NCI-H2029 (cell line): ENCODE results near the gene GPR160.
"Not testable (repeated sequence)": the region's sequence is repeated elsewhere in the genome, so short reads cannot be mapped to it uniquely, and the experiment has no call there.

Experiments used
- DNase-seq: peaks from one replicate; lab custom pipeline; 2025; lab: John Stamatoyannopoulos, UW

GPR160 gene

GRCh38 chr3:170037463-170038433 lies at the start of gene GPR160:
Gene GPR160, plus strand, starts transcription at chr3:170037995. Its CDS starts 45,978 bp downstream, at chr3:170083973.
- peak; percentile 72 for DNase-seq

- no peak for DNase-seq
Observed at GRCh38 chr3:169990431-169990830, 47.4 kb upstream of the GPR160 start.

GRCh38 chr3:169992156-169992555 lies 45.6 kb upstream of the GPR160 start:
- DNase-seq, result no peak

- no peak for DNase-seq
Observed at GRCh38 chr3:169992781-169993180, 45.0 kb upstream of the GPR160 start.

- DNase-seq, result no peak
Observed at GRCh38 chr3:169993761-169994160, 44.0 kb upstream of the GPR160 start.

- DNase-seq, result no peak
Observed at GRCh38 chr3:169996063-169996462, 41.7 kb upstream of the GPR160 start.

GRCh38 chr3:169998668-169999131 lies 39.1 kb upstream of the GPR160 start:
- no peak for DNase-seq

GRCh38 chr3:169999433-169999832 lies 38.4 kb upstream of the GPR160 start:
- no peak for DNase-seq

- DNase-seq, result no peak
Observed at GRCh38 chr3:170000051-170000450, 37.7 kb upstream of the GPR160 start.

- DNase-seq, result no peak
Observed at GRCh38 chr3:170002231-170002630, 35.6 kb upstream of the GPR160 start.

- no peak for DNase-seq
Observed at GRCh38 chr3:170002879-170003278, 34.9 kb upstream of the GPR160 start.

- DNase-seq, result no peak
Observed at GRCh38 chr3:170003881-170004356, 33.9 kb upstream of the GPR160 start.

GRCh38 chr3:170007031-170007663 lies 30.6 kb upstream of the GPR160 start:
- DNase-seq, result no peak

GRCh38 chr3:170010498-170010897 lies 27.3 kb upstream of the GPR160 start:
- DNase-seq, result no peak

- DNase-seq, result no peak
Observed at GRCh38 chr3:170012683-170013400, 25.0 kb upstream of the GPR160 start.

- no peak for DNase-seq
Observed at GRCh38 chr3:170016057-170016456, 21.7 kb upstream of the GPR160 start.

- not testable (repeated sequence) for DNase-seq
Observed at GRCh38 chr3:170019306-170019705, 18.5 kb upstream of the GPR160 start.

GRCh38 chr3:170021083-170021482 lies 16.7 kb upstream of the GPR160 start:
- DNase-seq, result no peak

- DNase-seq, result no peak
Observed at GRCh38 chr3:170022336-170022735, 15.5 kb upstream of the GPR160 start.

GRCh38 chr3:170023165-170023564 lies 14.6 kb upstream of the GPR160 start:
- no peak for DNase-seq

- DNase-seq, result no peak
Observed at GRCh38 chr3:170024581-170024980, 13.2 kb upstream of the GPR160 start.
